IMR-90 (cell line): ENCODE measurements around the gene PTPRF. TPM values are rescaled to one million over a fixed set of nuclear protein-coding genes. Genes with fewer than 3 reads are reported as not detected.
A peak's percentile ranks its signal among the peaks of the same experiment; 100 is the strongest.

Experiments
- ATAC-seq: fragments of 200-7000 bp; cut with Tn5 transposase; 2 replicates; pipeline ENCODE4 v1.9.1; 2020; ENCODE audit warnings: low read depth, mild to moderate bottlenecking, moderate library complexity
- BruUV-seq: library from RNA; stranded (reverse); fragments of 400-500 nt; replicated peaks from 2 replicates; lab custom pipeline; 2021; lab: Mats Ljungman, UMichigan
- CTCF ChIA-PET: fragments of 300-600 bp; formaldehyde crosslinking; extraction: SDS; loops from one replicate; lab custom pipeline; 2021; ENCODE audit warnings: antibody characterized with exemption; lab: Yijun Ruan, JAX
- POLR2A ChIA-PET: fragments of 300-600 bp; sonication (Branson Sonifier 250); formaldehyde crosslinking; loops from one replicate; lab custom pipeline; 2022; ENCODE audit warnings: antibody characterized with exemption; ENCODE audit not compliant: unreplicated experiment; lab: Charles Lee
- DNase-seq: peaks from one replicate; pipeline ENCODE4 v3.0.0; 2013
- H2AFZ ChIP-seq: replicated peaks from 2 replicates; pipeline ENCODE3; 2013; ENCODE audit warnings: low read length, mild to moderate bottlenecking; ENCODE audit not compliant: poor library complexity
- H2AK5ac ChIP-seq: 2 replicates; pipeline ENCODE4 v1.6.1; 2013; ENCODE audit warnings: low read depth, low read length, inconsistent platforms
- H2AK9ac ChIP-seq: replicated peaks from 2 replicates; pipeline ENCODE3; 2013; ENCODE audit warnings: mild to moderate bottlenecking, low read depth, low read length, moderate library complexity; ENCODE audit not compliant: poor library complexity
- H2BK120ac ChIP-seq: 2 replicates; pipeline ENCODE4 v1.6.1; 2013; ENCODE audit warnings: low read depth, low read length, inconsistent platforms
- H2BK15ac ChIP-seq: 3 replicates; pipeline ENCODE4 v1.6.1; 2013; ENCODE audit warnings: low read depth, low read length, inconsistent platforms
- H2BK20ac ChIP-seq: 2 replicates; pipeline ENCODE4 v1.6.1; 2013; ENCODE audit warnings: low read depth, mild to moderate bottlenecking, inconsistent platforms, low read length, moderate library complexity
- H2BK5ac ChIP-seq: 2 replicates; pipeline ENCODE4 v1.6.1; 2013; ENCODE audit warnings: mild to moderate bottlenecking, low read depth, low read length, inconsistent platforms; ENCODE audit not compliant: poor library complexity, severe bottlenecking
- H3K14ac ChIP-seq: replicated peaks from 2 replicates; pipeline ENCODE4 v1.6.1; 2013; ENCODE audit warnings: low read depth, low read length, inconsistent platforms
- H3K18ac ChIP-seq: 2 replicates; pipeline ENCODE4 v1.6.1; 2013; ENCODE audit warnings: low read depth, low read length, control low read depth
- H3K23ac ChIP-seq: 2 replicates; pipeline ENCODE4 v1.6.1; 2013; ENCODE audit warnings: low read depth, low read length, inconsistent platforms
- H3K27ac ChIP-seq: 2 replicates; pipeline ENCODE4 v1.5.1; 2013; ENCODE audit warnings: mild to moderate bottlenecking, control low read depth, low read length; ENCODE audit not compliant: insufficient read depth
- H3K27me3 ChIP-seq: 2 replicates; pipeline ENCODE4 v1.6.1; 2013; ENCODE audit warnings: low read length; ENCODE audit not compliant: control insufficient read depth, insufficient read depth
- H3K36me3 ChIP-seq: 2 replicates; pipeline ENCODE4 v1.6.1; 2013; ENCODE audit warnings: low read length, mixed read lengths; ENCODE audit not compliant: control insufficient read depth, insufficient read depth
- H3K4ac ChIP-seq: 2 replicates; pipeline ENCODE4 v1.6.1; 2013; ENCODE audit warnings: low read depth, low read length, inconsistent platforms
- H3K4me1 ChIP-seq: 2 replicates; pipeline ENCODE4 v1.6.1; 2013; ENCODE audit warnings: low read length, mixed read lengths; ENCODE audit not compliant: control insufficient read depth, insufficient read depth
- H3K4me2 ChIP-seq: 2 replicates; pipeline ENCODE4 v1.6.1; 2013; ENCODE audit warnings: low read depth, mild to moderate bottlenecking, control low read depth, low read length, moderate library complexity
- H3K4me3 ChIP-seq: 2 replicates; pipeline ENCODE4 v1.5.1; 2013; ENCODE audit warnings: low read depth, mild to moderate bottlenecking, control low read depth, low read length, moderate library complexity; ENCODE audit not compliant: insufficient read depth
- H3K56ac ChIP-seq: 2 replicates; pipeline ENCODE4 v1.6.1; 2013; ENCODE audit warnings: low read length, inconsistent platforms; ENCODE audit not compliant: insufficient read depth; ENCODE audit errors: extremely low read depth
- H3K79me1 ChIP-seq, 2 experiments: 2 replicates each; pipeline ENCODE4 v1.6.1; 2013; ENCODE audit warnings: low read length in 2 of 2, inconsistent platforms in 1 of 2, low read depth in 1 of 2
- H3K9ac ChIP-seq: 2 replicates; pipeline ENCODE4 v1.6.1; 2013; ENCODE audit warnings: low read depth, low read length, control low read depth
- H3K9me1 ChIP-seq: 2 replicates; pipeline ENCODE4 v1.6.1; 2013; ENCODE audit warnings: low read length, inconsistent platforms; ENCODE audit not compliant: insufficient read depth
- H3K9me3 ChIP-seq: 2 replicates; pipeline ENCODE4 v1.6.1; 2013; ENCODE audit warnings: low read length; ENCODE audit not compliant: control insufficient read depth, insufficient read depth
- H4K20me1 ChIP-seq: 2 replicates; pipeline ENCODE4 v1.6.1; 2013; ENCODE audit warnings: low read length, inconsistent platforms; ENCODE audit not compliant: insufficient read depth
- H4K5ac ChIP-seq: 2 replicates; pipeline ENCODE4 v1.6.1; 2013; ENCODE audit warnings: mild to moderate bottlenecking, low read depth, low read length, control low read depth
- H4K8ac ChIP-seq, 2 experiments: 2 replicates each; pipeline ENCODE4 v1.6.1; 2013; ENCODE audit warnings: low read depth in 2 of 2, low read length in 2 of 2, control low read depth in 1 of 2, inconsistent platforms in 1 of 2
- H4K91ac ChIP-seq: 2 replicates; pipeline ENCODE4 v1.6.1; 2013; ENCODE audit warnings: low read depth, low read length, inconsistent platforms; ENCODE audit not compliant: insufficient read depth
- CTCF ChIP-seq: conservative IDR thresholded peaks from 2 replicates; pipeline ENCODE4 v1.5.1; 2012; ENCODE audit warnings: mild to moderate bottlenecking, low read depth, low read length, improper control_type of control experiment
- RAD21 ChIP-seq: IDR thresholded peaks from 2 replicates; pipeline ENCODE4 v1.6.1; 2012; ENCODE audit warnings: low read length, improper control_type of control experiment
- RCOR1 ChIP-seq: IDR thresholded peaks from 2 replicates; pipeline ENCODE4 v1.6.1; 2012; ENCODE audit warnings: mild to moderate bottlenecking, low read length, improper control_type of control experiment; ENCODE audit not compliant: insufficient replicate concordance
- SMC3 ChIP-seq: fragments of 150-350 bp; IDR thresholded peaks from 2 replicates; pipeline ENCODE4 v1.6.1; 2016; ENCODE audit warnings: low read depth, mild to moderate bottlenecking, antibody characterized with exemption, low read length, moderate library complexity
- WGBS, 2 experiments: methylation state at CpG; one replicate each; pipeline versions ENCODE4 v1.1.5 to v1.1.7; 2013; ENCODE audit warnings: missing lambda C conversion rate in 2 of 2; ENCODE audit not compliant: insufficient read length in 1 of 2; ENCODE audit errors: extremely low coverage in 2 of 2; 5-methylcytosine and 5-hydroxymethylcytosine counted together
- dilution Hi-C: fragments of 300-500 bp; cut with HindIII; formaldehyde crosslinking; loops from one replicate; pipeline ENCODE4 v1.14.3; 2018; ENCODE audit warnings: low sequenced_read_pairs; ENCODE audit not compliant: unreplicated experiment
- in situ Hi-C: fragments of 300-500 bp; cut with MboI; formaldehyde crosslinking; loops from 3 replicates; pipeline ENCODE4 v1.14.3; 2019; ENCODE audit warnings: low sequenced_read_pairs, inconsistent platforms, mixed read lengths
- intact Hi-C: fragments of 100-400 bp; cut with micrococcal nuclease; formaldehyde crosslinking; loops from 2 replicates; pipeline ENCODE4 v1.10.0; 2022
- polyA plus RNA-seq, 3 experiments: library from polyadenylated mRNA; depleted of rRNA; stranded (reverse); fragments of >200 nt; gene quantifications; 2 replicates each; pipeline ENCODE4 v1.2.3, GENCODE V29; 2012; ENCODE audit warnings: low replicate concordance in 1 of 3
- total RNA-seq: library from RNA; depleted of rRNA; stranded (reverse); fragments of >200 nt; gene quantifications from 2 replicates; pipeline ENCODE4 v1.2.3, GENCODE V29; 2012

The PTPRF gene
- total and polyA plus RNA-seq, 2 of the 4 experiments (the other 2 are of a cell fraction), result 25.8 to 92.3 TPM

GRCh38 chr1:43653339-43653738 lies 122.7 kb downstream of the PTPRF start:
- no peak overlapping the region for H3K14ac ChIP-seq
- no peak overlapping the region for H3K4me2 ChIP-seq
- no peak overlapping the region for H2BK20ac ChIP-seq
- no TSS peak for BruUV-seq
- no peak overlapping the region for H3K18ac ChIP-seq
- no peak overlapping the region for H3K9ac ChIP-seq
- H3K9me3 ChIP-seq, result no peaks in the 10 kb centered on the region
- dilution Hi-C loops, result no loop called here
- CTCF ChIA-PET, result interaction anchor here (0.6 to 0.9 kb wide), 3 partner anchors 18 to 281 kb away, joined by 3 to 5 read pairs (median 4); no protein-coding TSS in a partner anchor
- H3K27me3 ChIP-seq, result no peaks in the 10 kb centered on the region
- no peak overlapping the region for H2AK9ac ChIP-seq
- POLR2A ChIA-PET, result no interaction called here
- H3K4me1 ChIP-seq, result peaks cover 4% of the 10 kb centered on the region; the same call in 1 of the 2 replicates
- peak; percentile 37 for DNase-seq
- no peak overlapping the region for H2AK5ac ChIP-seq
- H4K8ac ChIP-seq, result no peak overlapping the region
- no peaks in the 10 kb centered on the region for H3K9me1 ChIP-seq
- ATAC-seq, result no peak
- in situ Hi-C loops, result no loop called here
- peaks cover 20 to 43% of the 10 kb centered on the region in 2 experiments for H3K79me1 ChIP-seq
- H4K5ac ChIP-seq, result no peak overlapping the region
- H3K56ac ChIP-seq, result no peak overlapping the region
- no peak overlapping the region for H3K27ac ChIP-seq
- 50% methylated on average over 2 of the region's 3 CpGs; no CpG with 5 or more reads in 1 of the 2 experiments for WGBS, 2 experiments
- H2AFZ ChIP-seq, result no peak overlapping the region
- no peak overlapping the region for H2BK5ac ChIP-seq
- H4K20me1 ChIP-seq, result peaks cover 28% of the 10 kb centered on the region; the same call in 1 of the 2 replicates
- no peak overlapping the region for H4K91ac ChIP-seq
- H3K36me3 ChIP-seq, result peaks cover 31% of the 10 kb centered on the region
- no peak overlapping the region for H2BK120ac ChIP-seq
- no peak overlapping the region for H3K4ac ChIP-seq
- TF ChIP-seq RCOR1 (no peak), RAD21 (no peak; the same call in 1 of the 2 replicates), SMC3 (peak; percentile 17; the same call in 1 of the 2 replicates), CTCF (peak; percentile 35)
- no peak overlapping the region for H3K23ac ChIP-seq
- intact Hi-C loops, result no loop called here
- H2BK15ac ChIP-seq, result no peak overlapping the region
- H3K4me3 ChIP-seq, result no peak overlapping the region
